Left lobe of liver (tissue), 2 donors: ENCODE results near the gene SRRM1. TPM values are rescaled to one million over a fixed set of nuclear protein-coding genes. Genes with fewer than 3 reads are reported as not detected.
A peak's percentile ranks its signal among the peaks of the same experiment; 100 is the strongest.
"Not testable (repeated sequence)": the region's sequence is repeated elsewhere in the genome, so short reads cannot be mapped to it uniquely, and the experiment has no call there.

Experiments used
- ATAC-seq: fragments of 200-7000 bp; cut with Tn5 transposase; one replicate; pipeline ENCODE4 v1.9.1; 2020; ENCODE audit warnings: mild to moderate bottlenecking, moderate library complexity
- DNase-seq: peaks from one replicate; pipeline ENCODE4 v3.0.0-alpha.2; 2020; ENCODE audit warnings: low spot score
- total RNA-seq: library from RNA; stranded (reverse); gene quantifications from one replicate; pipeline ENCODE4 v1.2.1, GENCODE V29; 2021
- donor health status: DM: no; HTN: no; CAD: no; lungs with moderate emphysema.
- donor health status: DM: no; HTN: yes; CAD: no.

The SRRM1 gene
- total RNA-seq, 1 donor from 2014 or later, result 43.7 TPM

GRCh38 chr1:24692351-24692980, 49.4 kb downstream of the SRRM1 start:
- DNase-seq (no peak), ATAC-seq (no peak)

DNA sequence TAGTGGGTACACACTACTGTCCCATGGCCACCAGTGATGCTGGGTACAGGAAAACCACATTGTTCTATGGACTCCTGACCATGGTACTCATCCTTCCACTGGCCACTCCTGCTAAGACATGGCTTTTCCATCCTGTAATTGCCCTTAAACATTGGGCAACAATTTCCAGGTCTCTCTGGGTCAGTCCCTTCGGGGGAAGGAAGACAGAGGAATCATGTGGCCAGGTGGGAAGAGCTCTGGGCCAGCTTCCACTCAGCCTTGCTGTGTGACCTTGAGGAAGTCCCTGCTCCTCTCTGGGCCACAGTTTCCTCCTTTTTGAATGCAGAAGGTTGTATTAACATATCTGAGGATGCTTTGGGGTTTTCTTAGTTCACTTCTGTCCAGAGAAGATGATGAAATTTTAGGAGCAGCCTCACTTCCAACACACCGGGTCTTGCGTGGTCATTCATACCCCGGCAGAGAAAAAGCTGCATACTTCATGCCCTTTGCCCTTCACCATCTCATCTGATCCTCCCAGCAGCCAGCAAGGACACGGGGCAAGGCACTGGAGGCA, 50.8 kb downstream of the SRRM1 start:
- DNase-seq (no peak), ATAC-seq (no peak)

DNA sequence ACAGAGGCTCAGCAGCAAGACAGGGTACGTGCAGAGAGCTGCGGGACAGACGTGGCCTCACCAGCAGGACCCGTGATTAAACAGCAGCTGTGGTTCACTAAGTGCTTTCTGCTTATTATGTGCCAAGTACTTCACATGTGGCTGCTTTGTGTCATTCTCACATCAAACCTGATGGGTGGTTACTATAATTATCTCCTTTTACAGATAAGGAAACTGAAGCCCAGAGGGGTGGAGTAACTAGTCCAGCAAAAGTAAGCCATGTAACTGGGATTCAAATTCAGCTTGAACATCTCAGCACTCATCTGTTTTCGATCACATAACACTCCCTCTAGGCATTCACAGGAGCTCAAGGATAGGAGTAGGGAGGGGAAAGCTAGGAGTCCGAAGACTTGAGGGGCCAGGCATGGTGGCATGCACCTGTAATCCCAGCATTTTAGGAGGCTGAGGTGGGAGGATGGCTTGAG, 51.3 kb downstream of the SRRM1 start:
- no peak for DNase-seq
- peak; percentile 18 for ATAC-seq

DNA sequence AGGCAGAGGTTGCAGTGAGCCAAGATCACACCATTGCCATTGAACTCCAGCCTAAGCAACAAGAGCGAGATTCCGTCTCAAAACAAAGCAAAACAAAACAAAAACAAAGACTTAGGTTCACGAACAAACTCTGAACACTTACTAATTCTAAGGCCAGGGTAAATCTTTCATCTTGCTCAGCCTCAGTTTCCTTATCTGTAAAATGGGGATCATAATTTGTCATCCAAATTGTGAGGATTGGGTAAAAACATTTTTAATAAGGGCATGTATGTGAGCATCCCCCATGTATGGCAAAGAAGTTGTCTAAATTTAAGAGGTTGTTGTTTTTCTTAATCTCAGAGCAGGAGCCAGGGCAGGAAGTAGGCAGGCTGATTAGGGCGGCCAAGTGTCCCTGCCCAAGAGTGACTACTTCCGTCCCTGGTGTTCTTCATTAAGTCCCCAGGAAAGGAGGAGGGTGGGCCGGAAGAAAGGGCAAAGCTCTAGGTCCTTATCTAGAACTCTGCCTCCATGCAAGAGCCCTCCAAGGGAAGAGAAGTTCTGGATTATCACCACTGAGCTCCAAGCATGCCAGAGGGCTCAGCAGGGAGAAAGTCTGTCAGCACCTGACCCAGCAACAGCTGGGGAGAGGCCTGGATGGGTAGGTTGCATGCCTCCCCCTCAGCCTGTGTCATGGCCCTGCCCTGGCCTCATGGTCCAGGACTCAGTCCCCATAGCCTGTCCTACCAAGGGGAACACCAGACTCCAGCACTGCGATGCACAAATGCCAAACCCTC, 52.3 kb downstream of the SRRM1 start:
- ATAC-seq, result peak; percentile 67

DNA sequence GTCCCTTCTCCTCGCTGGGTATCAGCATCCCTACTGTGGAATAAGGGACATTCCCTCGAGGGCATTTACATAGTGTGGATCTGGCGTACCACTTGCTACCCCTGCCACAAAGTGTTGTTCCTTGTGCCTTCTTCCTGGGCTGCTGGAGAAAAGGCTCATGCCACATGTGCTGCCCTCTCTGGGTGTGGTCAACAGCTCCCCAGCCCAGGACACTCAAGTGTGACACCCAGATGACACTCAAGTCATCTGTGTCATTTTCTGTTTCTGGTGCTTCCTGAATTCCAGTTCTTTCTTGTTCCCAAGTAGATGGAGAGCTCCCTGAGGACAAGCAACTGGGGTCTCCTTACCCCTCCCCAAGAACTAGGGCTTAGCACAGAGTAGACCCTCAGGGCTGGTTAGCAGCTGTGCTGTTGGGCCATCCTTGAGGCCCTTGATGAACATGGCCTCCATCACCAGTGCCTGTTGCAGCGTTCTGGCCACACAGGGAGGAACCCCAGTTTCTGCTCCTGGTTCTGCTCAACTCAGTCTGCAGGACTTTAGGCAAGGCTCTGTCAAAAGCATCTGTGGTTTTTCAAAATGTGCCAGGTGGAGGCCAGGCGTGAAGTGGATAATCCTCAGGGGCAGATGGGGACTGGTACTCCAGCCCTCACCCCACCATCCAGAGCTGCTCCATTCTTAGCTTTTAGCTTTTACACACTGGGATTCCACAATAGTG, 53.1 kb downstream of the SRRM1 start:
- DNase-seq (no peak), ATAC-seq (no peak)

More for the DNA sequence above, 52.3 kb downstream of the SRRM1 start:
- DNase-seq, result peak; percentile 50

- DNase-seq (no peak), ATAC-seq (no peak)
Measured at GRCh38 chr1:24696756-24697330, 53.7 kb downstream of the SRRM1 start.

DNA sequence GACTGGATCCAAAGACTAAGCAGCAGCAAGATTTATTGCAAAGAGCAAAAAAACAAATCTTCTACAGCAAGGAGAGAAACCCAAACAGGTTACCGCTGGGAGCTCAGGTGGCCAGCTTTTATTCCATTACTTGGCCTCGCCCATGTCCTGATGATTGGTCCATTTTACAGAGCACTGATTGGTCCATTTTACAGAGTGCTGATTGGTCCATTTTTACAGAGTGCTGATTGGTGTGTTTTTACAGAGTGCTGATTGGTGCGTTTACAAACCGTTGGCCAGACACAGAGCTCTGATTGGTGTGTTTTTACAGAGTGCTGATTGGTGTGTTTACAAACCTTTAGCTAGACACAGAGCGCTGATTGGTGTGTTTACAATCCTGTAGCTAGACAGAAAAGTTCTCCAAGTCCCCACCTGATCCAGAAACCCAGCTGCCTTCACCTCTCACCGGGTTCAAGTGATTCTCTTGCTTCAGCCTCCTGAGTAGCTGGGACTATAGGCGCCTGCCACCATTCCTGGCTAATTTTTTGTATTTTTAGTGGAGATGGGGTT, 54.4 kb downstream of the SRRM1 start:
- not testable (repeated sequence) for ATAC-seq, DNase-seq

- ATAC-seq, result peak; percentile 56
- not testable (repeated sequence) for DNase-seq
Measured at GRCh38 chr1:24698326-24698725, 55.2 kb downstream of the SRRM1 start.

DNA sequence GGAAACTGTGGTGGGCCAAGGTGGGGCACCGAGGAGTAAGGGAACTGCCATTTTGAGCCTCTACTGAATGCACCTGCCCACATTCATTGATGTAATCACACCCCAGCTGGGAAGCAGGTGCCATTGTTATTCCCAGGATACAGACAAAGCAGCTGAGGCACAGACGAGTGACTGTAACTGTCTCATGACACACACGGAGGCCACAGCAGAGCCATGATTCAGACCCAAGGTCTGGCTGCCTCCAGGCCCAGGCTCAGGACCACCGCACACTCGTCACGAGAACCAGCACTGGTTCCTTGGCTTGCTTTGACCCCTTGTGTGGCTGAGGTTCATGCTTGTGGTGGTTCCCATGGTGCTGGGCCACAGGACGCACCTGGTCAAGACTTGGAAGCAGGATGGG, 56.5 kb downstream of the SRRM1 start:
- DNase-seq, result no peak
- ATAC-seq, result no peak

- DNase-seq (no peak), ATAC-seq (no peak)
Measured at GRCh38 chr1:24702511-24703293, 59.6 kb downstream of the SRRM1 start.

DNA sequence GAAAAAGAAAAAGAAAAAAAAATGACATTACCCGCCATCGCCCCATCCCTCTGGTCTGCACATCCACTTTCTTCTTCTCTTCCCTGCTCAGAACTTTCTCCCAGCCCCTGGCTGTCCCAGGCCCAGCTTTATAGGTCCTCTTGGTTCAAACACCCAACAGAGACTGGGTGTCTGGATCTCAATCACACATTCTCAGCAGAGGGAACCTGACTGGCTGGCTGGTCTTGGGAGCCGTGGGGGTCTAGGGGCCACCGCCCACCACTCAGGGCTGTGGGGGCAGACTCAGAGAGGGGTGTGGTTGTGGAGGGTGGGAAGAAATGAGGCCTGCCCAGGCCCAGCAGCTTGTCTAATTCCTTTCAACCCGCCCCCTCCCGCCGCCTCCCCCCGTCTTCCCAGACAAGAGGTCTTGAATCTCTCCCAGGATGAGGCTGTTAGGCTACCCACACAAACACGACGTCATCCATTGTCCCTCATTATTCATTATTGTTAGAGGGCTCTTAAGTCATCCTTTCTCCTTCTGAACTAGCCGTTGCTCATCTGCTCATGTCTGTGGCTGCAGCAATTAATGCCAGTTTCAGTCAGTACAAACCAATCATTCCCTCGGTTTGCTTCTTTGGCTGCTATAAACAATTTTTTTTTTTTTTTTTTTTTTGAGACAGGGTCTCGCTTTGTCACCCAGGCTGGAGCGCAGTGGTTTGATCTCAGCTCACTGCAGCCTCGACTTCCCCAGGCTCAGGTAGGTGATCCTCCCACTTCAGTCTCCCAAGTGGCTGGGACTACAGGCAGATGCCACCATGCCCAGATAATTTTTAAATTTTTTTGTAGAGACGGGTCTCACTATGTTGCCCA, 61.5 kb downstream of the SRRM1 start:
- DNase-seq (no peak), ATAC-seq (no peak)

DNA sequence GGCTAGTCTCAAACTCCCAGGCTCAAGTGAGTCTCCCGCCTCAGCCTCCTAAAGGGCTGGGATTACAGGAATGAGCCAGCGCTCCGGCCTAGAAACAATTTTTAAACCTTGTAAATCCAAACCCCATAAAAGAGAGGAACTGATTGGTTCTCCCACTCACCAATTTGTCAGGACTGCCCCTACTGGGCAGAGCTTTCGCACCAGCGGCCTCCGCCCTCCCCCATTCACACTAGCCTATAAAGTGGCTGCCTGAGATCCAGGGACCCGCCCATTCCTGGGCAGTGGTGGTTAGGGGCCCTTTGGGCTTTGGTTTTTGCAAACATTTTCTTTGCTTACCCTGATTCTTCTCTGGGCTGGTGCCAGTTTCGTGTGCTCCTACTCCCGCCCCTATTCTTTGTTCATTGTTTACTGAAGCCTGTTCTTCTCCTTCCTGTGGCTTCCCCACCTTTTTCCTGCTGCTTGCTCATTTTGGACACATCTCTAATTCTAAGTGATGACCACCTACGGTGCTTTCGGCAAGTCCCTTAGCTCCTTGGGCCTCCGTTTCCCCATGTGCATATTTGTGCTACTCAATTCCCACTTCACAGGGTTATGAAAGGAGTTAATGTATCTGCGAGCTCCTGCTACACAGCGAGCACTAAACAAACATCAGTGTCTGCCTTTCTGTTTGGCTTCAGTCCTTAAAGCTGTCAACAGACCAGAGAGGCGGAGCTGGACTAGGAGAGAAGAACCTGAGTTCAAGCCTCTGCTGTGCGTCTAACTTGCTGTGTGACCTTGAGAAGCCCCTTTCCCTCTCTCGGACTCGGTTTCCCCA, 62.4 kb downstream of the SRRM1 start:
- peak; percentile 97 for ATAC-seq

DNA sequence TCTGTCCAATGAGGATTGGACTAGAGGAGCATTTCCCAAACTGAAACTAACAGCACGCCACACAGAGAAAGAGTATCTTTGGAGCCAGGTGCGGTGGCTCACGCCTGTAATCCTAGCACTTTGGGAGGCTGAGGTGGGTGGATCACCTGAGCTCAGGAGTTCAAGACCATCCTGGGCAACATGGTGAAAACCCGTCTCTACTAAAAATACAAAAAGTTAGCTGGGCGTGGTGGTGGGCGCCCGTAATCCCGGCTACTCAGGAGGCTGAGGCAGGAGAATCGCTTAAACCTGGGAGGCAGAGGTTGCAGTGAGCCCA, 62.9 kb downstream of the SRRM1 start:
- not testable (repeated sequence) for ATAC-seq, DNase-seq

More for the DNA sequence above, 62.4 kb downstream of the SRRM1 start:
- DNase-seq, result peak; percentile 92

- DNase-seq, result no peak
- no peak for ATAC-seq
Measured at GRCh38 chr1:24707687-24708086, 64.6 kb downstream of the SRRM1 start.

DNA sequence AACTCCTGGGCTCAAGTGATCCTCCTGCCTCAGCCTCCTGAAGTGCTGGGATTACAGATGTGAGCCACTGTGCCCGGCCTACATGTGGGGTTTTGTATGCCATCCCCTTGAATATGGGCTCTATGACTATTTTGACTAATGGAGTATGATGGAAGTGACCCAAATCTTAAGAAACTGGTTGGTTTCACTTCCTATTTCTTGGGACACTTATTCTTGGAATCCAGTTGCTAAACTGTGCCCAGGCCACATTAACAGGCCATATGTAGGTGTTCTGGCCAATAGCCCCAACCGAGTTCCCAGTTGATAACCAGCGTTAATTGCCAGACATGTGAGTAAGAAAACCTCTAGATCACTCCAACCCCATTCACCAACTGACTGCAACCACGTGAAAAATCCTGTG, 65.8 kb downstream of the SRRM1 start:
- ATAC-seq (no peak), DNase-seq (no peak)

- DNase-seq (no peak), ATAC-seq (no peak)
Measured at GRCh38 chr1:24709791-24710441, 66.8 kb downstream of the SRRM1 start.

DNA sequence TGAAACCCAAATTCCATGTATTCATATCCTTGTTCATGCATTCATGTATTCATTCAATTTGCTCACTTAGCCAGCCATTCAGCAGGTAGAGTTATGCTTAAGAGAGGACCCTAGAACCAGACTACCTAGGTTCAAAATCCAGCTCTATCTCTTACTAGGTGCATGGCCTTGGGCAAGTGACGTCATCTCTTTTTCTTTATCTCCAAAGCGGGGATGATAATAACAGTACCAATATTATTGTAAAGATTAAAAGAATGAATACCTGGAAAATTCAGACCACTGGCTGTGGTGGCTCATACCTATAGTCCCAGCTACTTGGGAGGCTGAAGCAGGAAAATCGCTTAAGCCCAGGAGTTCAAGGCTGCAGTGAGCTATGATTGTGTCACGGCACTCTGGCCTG, 68.2 kb downstream of the SRRM1 start:
- DNase-seq, result no peak
- ATAC-seq, result no peak

- DNase-seq, result no peak
- no peak for ATAC-seq
Measured at GRCh38 chr1:24713176-24713575, 70.1 kb downstream of the SRRM1 start.
